ENCODE results near the gene RIMBP2. TPM values are rescaled to one million over a fixed set of nuclear protein-coding genes. Genes with fewer than 3 reads are reported as not detected.

RIMBP2 gene
- total RNA-seq, 1 experiment from 2014 or later: 0.95 TPM

GRCh38 chr12:130504110-130504839 is 211.8 kb downstream of the RIMBP2 start:
- Histone ChIP-seq H3K36me3 (ENCODE audit: insufficient read depth, low read length, poor library complexity, severe bottlenecking) (no peaks in the 10 kb centered on the region), H3K27me3 (replicated peaks; ENCODE audit: insufficient read depth, low read depth, low read length, poor library complexity) (peaks cover 9% of the 10 kb centered on the region), H3K9me3 (ENCODE audit: low read depth, low read length, poor library complexity, severe bottlenecking) (no peaks in the 10 kb centered on the region), H3K4me3 (ENCODE audit: low read depth, low read length, poor library complexity, severe bottlenecking) (no peak overlapping the region), H3K27ac (ENCODE audit: low read depth, low read length, poor library complexity, severe bottlenecking) (no peak overlapping the region), H3K4me1 (ENCODE audit: insufficient read depth, low read length, poor library complexity, severe bottlenecking) (no peaks in the 10 kb centered on the region)
- DNase-seq (ENCODE audit: low spot score): no peak
- POLR2A ChIA-PET (ENCODE audit: low non-redundant PET): no interaction called here
- BruUV-seq (replicated peaks): no TSS peak
- TF ChIP-seq CTCF (conservative IDR thresholded peaks at IDR 0.05; ENCODE audit: low read depth, low read length) (no peak), EZH2 (IDR thresholded peaks at IDR 0.05; ENCODE audit: borderline replicate concordance, low read depth, low read length, poor library complexity, severe bottlenecking) (no peak)
- CTCF ChIA-PET: no interaction called here
- intact Hi-C loops (cut with micrococcal nuclease; ENCODE audit: unreplicated experiment): no loop called here

- CTCF ChIA-PET: no interaction called here
These were observed 214.3 kb downstream of the RIMBP2 start for GRCh38 chr12:130501821-130502220.

GRCh38 chr12:130500835-130501330 is 215.2 kb downstream of the RIMBP2 start:
- intact Hi-C loops (cut with micrococcal nuclease; ENCODE audit: unreplicated experiment): no loop called here
- Histone ChIP-seq H3K27ac (ENCODE audit: low read depth, low read length, poor library complexity, severe bottlenecking) (no peak overlapping the region), H3K4me1 (ENCODE audit: insufficient read depth, low read length, poor library complexity, severe bottlenecking) (no peaks in the 10 kb centered on the region), H3K27me3 (replicated peaks; ENCODE audit: insufficient read depth, low read depth, low read length, poor library complexity) (peaks cover 12% of the 10 kb centered on the region), H3K4me3 (ENCODE audit: low read depth, low read length, poor library complexity, severe bottlenecking) (no peak overlapping the region), H3K9me3 (ENCODE audit: low read depth, low read length, poor library complexity, severe bottlenecking) (no peaks in the 10 kb centered on the region), H3K36me3 (ENCODE audit: insufficient read depth, low read length, poor library complexity, severe bottlenecking) (no peaks in the 10 kb centered on the region)
- CTCF ChIA-PET: no interaction called here
- TF ChIP-seq EZH2 (IDR thresholded peaks at IDR 0.05; ENCODE audit: borderline replicate concordance, low read depth, low read length, poor library complexity, severe bottlenecking) (no peak), CTCF (conservative IDR thresholded peaks at IDR 0.05; ENCODE audit: low read depth, low read length) (no peak)
- no peak for DNase-seq (ENCODE audit: low spot score)
- POLR2A ChIA-PET (ENCODE audit: low non-redundant PET): no interaction called here
- BruUV-seq (replicated peaks): no TSS peak

More at GRCh38 chr12:130501821-130502220, 214.3 kb downstream of the RIMBP2 start:
- Histone ChIP-seq H3K36me3 (ENCODE audit: insufficient read depth, low read length, poor library complexity, severe bottlenecking) (no peaks in the 10 kb centered on the region), H3K4me3 (ENCODE audit: low read depth, low read length, poor library complexity, severe bottlenecking) (no peak overlapping the region), H3K27ac (ENCODE audit: low read depth, low read length, poor library complexity, severe bottlenecking) (no peak overlapping the region), H3K9me3 (ENCODE audit: low read depth, low read length, poor library complexity, severe bottlenecking) (no peaks in the 10 kb centered on the region), H3K27me3 (replicated peaks; ENCODE audit: insufficient read depth, low read depth, low read length, poor library complexity) (peaks cover 12% of the 10 kb centered on the region), H3K4me1 (ENCODE audit: insufficient read depth, low read length, poor library complexity, severe bottlenecking) (no peaks in the 10 kb centered on the region)
- no TSS peak for BruUV-seq (replicated peaks)
- TF ChIP-seq EZH2 (IDR thresholded peaks at IDR 0.05; ENCODE audit: borderline replicate concordance, low read depth, low read length, poor library complexity, severe bottlenecking): no peak
- TF ChIP-seq CTCF (conservative IDR thresholded peaks at IDR 0.05; ENCODE audit: low read depth, low read length): no peak
- no peak for DNase-seq (ENCODE audit: low spot score)
- POLR2A ChIA-PET (ENCODE audit: low non-redundant PET): no interaction called here
- intact Hi-C loops (cut with micrococcal nuclease; ENCODE audit: unreplicated experiment): no loop called here
